ENCODE data around the gene TMEM95. TPM values are rescaled to one million over a fixed set of nuclear protein-coding genes. Genes with fewer than 3 reads are reported as not detected.
A peak's percentile ranks its signal among the peaks of the same experiment; 100 is the strongest.

TMEM95 gene
- total RNA-seq, 1 donor, result not detected

GRCh38 chr17:7352910-7353635 is 1.9 kb upstream of the TMEM95 start:
- Histone ChIP-seq H3K27me3 (ENCODE audit: insufficient read depth, low read length) (no peaks in the 10 kb centered on the region), H3K4me2 (ENCODE audit: insufficient read depth, low read length) (peak overlapping the region; percentile 96), H3K9me3 (ENCODE audit: low read depth, low read length) (no peaks in the 10 kb centered on the region), H4K20me1 (ENCODE audit: insufficient read depth, low read length) (peaks cover 33% of the 10 kb centered on the region), H3K4me1 (ENCODE audit: insufficient read depth, low read length) (peaks cover 48% of the 10 kb centered on the region), H2AFZ (ENCODE audit: low read length) (no peak overlapping the region), H3K27ac (ENCODE audit: low read depth, low read length) (no peak overlapping the region), H3K36me3 (ENCODE audit: insufficient read depth, low read length) (no peaks in the 10 kb centered on the region), H3K79me2 (ENCODE audit: insufficient read depth, low read length) (peaks cover 39% of the 10 kb centered on the region), H3K4me3 (ENCODE audit: insufficient read depth, low read length) (peak overlapping the region; percentile 95)
- no peak for TF ChIP-seq CTCF (IDR thresholded peaks at IDR 0.05; ENCODE audit: extremely low read depth, low read depth, low read length)
- DNase-seq (ENCODE audit: insufficient read length, low spot score, missing footprints), result peak; percentile 60

- Histone ChIP-seq H4K20me1 (ENCODE audit: insufficient read depth, low read length) (peaks cover 26% of the 10 kb centered on the region), H3K27ac (ENCODE audit: low read depth, low read length) (peak overlapping the region; percentile 46), H3K79me2 (ENCODE audit: insufficient read depth, low read length) (peaks cover 39% of the 10 kb centered on the region), H3K27me3 (ENCODE audit: insufficient read depth, low read length) (no peaks in the 10 kb centered on the region), H3K36me3 (ENCODE audit: insufficient read depth, low read length) (no peaks in the 10 kb centered on the region), H3K4me1 (ENCODE audit: insufficient read depth, low read length) (peaks cover 35% of the 10 kb centered on the region), H2AFZ (ENCODE audit: low read length) (no peak overlapping the region), H3K4me3 (ENCODE audit: insufficient read depth, low read length) (peak overlapping the region; percentile 95), H3K4me2 (ENCODE audit: insufficient read depth, low read length) (peak overlapping the region; percentile 96), H3K9me3 (ENCODE audit: low read depth, low read length) (no peaks in the 10 kb centered on the region)
- DNase-seq (ENCODE audit: insufficient read length, low spot score, missing footprints), result peak; percentile 89
- TF ChIP-seq CTCF (IDR thresholded peaks at IDR 0.05; ENCODE audit: extremely low read depth, low read depth, low read length), result no peak
These were observed 603 bp upstream of the TMEM95 start for GRCh38 chr17:7354262-7354843.

- Histone ChIP-seq H3K4me3 (ENCODE audit: insufficient read depth, low read length) (no peak overlapping the region), H3K79me2 (ENCODE audit: insufficient read depth, low read length) (peaks cover 39% of the 10 kb centered on the region), H3K4me2 (ENCODE audit: insufficient read depth, low read length) (no peak overlapping the region), H3K4me1 (ENCODE audit: insufficient read depth, low read length) (peaks cover 28% of the 10 kb centered on the region), H4K20me1 (ENCODE audit: insufficient read depth, low read length) (peaks cover 26% of the 10 kb centered on the region), H3K27ac (ENCODE audit: low read depth, low read length) (no peak overlapping the region), H3K9me3 (ENCODE audit: low read depth, low read length) (no peaks in the 10 kb centered on the region), H3K36me3 (ENCODE audit: insufficient read depth, low read length) (no peaks in the 10 kb centered on the region), H3K27me3 (ENCODE audit: insufficient read depth, low read length) (no peaks in the 10 kb centered on the region), H2AFZ (ENCODE audit: low read length) (no peak overlapping the region)
- DNase-seq (ENCODE audit: insufficient read length, low spot score, missing footprints), result peak; percentile 22
- no peak for TF ChIP-seq CTCF (IDR thresholded peaks at IDR 0.05; ENCODE audit: extremely low read depth, low read depth, low read length)
These were observed 617 bp downstream of the TMEM95 start for GRCh38 chr17:7355573-7355972.

- H3K9me3 ChIP-seq (ENCODE audit: low read depth, low read length), result no peaks in the 10 kb centered on the region
- DNase-seq (ENCODE audit: insufficient read length, low spot score, missing footprints), result peak; percentile 97
- H3K4me1 ChIP-seq (ENCODE audit: insufficient read depth, low read length), result peaks cover 25% of the 10 kb centered on the region
- no peak overlapping the region for H3K27ac ChIP-seq (ENCODE audit: low read depth, low read length)
- H2AFZ ChIP-seq (ENCODE audit: low read length), result no peak overlapping the region
- H3K79me2 ChIP-seq (ENCODE audit: insufficient read depth, low read length), result peaks cover 35% of the 10 kb centered on the region
- no peak overlapping the region for H3K4me2 ChIP-seq (ENCODE audit: insufficient read depth, low read length)
- peak; percentile 74 for TF ChIP-seq CTCF (IDR thresholded peaks at IDR 0.05; ENCODE audit: extremely low read depth, low read depth, low read length)
- H3K36me3 ChIP-seq (ENCODE audit: insufficient read depth, low read length), result no peaks in the 10 kb centered on the region
- H3K27me3 ChIP-seq (ENCODE audit: insufficient read depth, low read length), result no peaks in the 10 kb centered on the region
- H4K20me1 ChIP-seq (ENCODE audit: insufficient read depth, low read length), result peaks cover 26% of the 10 kb centered on the region
- H3K4me3 ChIP-seq (ENCODE audit: insufficient read depth, low read length), result no peak overlapping the region
These were observed 1.2 kb downstream of the TMEM95 start for GRCh38 chr17:7356072-7356549.
